ENCODE measurements around the gene MYLK2.

Gene MYLK2

DNA sequence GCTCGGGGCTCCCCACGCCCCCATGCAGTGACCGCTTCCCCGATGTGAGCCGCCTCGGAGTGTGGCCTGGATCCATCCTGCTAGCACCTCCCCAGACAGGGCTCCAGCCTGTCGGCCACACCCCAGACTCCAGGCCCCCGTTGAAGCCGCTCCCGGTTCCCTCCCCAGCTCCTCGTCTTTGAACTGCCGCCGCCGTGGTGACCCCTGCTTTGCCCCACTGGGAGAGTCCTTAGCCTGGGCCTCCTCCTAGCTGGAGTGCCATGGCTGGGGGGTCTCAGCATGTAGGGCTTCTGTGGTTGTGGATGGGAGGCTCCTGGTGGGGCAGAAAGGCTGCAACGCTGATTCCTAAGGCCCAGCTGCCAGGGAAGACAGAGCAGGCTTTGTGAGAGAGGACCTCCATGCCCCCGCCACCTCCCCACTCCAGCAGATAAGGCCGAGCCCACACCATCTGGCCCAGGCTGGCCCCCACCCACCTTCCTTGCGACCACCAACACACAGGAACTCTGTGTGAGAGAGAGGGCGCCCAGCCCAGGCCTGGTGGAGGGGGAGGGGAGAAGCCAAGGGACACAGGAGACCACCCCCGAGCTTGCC lies 14.9 kb downstream of the MYLK2 start:
- no peak for DNase-seq
- Histone ChIP-seq H3K27ac (ENCODE audit: insufficient read depth, low read length, poor library complexity, severe bottlenecking) (no peak overlapping the region), H3K9me3 (ENCODE audit: control insufficient read depth, low read length) (no peaks in the 10 kb centered on the region), H3K36me3 (ENCODE audit: control insufficient read depth, insufficient read depth, low read length) (no peaks in the 10 kb centered on the region), H3K4me3 (ENCODE audit: insufficient read depth, low read depth, low read length, poor library complexity, severe bottlenecking) (no peak overlapping the region), H3K4me1 (ENCODE audit: control insufficient read depth, insufficient read depth, low read length, poor library complexity, severe bottlenecking) (no peaks in the 10 kb centered on the region), H3K27me3 (replicated peaks; ENCODE audit: control insufficient read depth, insufficient read depth, low read length, poor library complexity, severe bottlenecking) (no peaks in the 10 kb centered on the region)

DNA sequence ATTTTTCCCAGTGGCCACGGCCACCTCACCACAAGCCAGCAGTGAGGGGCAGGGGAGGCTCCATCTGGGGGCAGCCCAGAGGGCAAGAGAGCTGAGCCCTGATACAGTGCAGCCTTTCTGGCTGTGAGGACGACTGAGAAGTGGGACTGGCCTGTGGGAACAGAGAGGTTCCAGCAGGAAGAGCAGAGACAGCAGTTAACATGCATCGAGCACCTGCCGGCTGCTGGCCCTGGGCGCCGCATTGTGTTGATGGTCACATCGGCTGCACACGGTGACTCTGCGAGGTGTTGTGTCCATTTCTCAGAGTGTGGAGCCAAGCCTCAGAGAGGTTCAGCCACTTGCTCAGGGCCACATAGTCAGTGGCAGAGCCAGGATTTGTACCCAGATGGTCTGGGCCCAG lies 16.4 kb downstream of the MYLK2 start:
- no peaks in the 10 kb centered on the region for H3K4me1 ChIP-seq (ENCODE audit: control insufficient read depth, insufficient read depth, low read length, poor library complexity, severe bottlenecking)
- H3K36me3 ChIP-seq (ENCODE audit: control insufficient read depth, insufficient read depth, low read length): no peaks in the 10 kb centered on the region
- no peaks in the 10 kb centered on the region for H3K27me3 ChIP-seq (replicated peaks; ENCODE audit: control insufficient read depth, insufficient read depth, low read length, poor library complexity, severe bottlenecking)
- no peak for DNase-seq
- H3K9me3 ChIP-seq (ENCODE audit: control insufficient read depth, low read length): no peaks in the 10 kb centered on the region
- no peak overlapping the region for H3K27ac ChIP-seq (ENCODE audit: insufficient read depth, low read length, poor library complexity, severe bottlenecking)
- H3K4me3 ChIP-seq (ENCODE audit: insufficient read depth, low read depth, low read length, poor library complexity, severe bottlenecking): no peak overlapping the region

DNA sequence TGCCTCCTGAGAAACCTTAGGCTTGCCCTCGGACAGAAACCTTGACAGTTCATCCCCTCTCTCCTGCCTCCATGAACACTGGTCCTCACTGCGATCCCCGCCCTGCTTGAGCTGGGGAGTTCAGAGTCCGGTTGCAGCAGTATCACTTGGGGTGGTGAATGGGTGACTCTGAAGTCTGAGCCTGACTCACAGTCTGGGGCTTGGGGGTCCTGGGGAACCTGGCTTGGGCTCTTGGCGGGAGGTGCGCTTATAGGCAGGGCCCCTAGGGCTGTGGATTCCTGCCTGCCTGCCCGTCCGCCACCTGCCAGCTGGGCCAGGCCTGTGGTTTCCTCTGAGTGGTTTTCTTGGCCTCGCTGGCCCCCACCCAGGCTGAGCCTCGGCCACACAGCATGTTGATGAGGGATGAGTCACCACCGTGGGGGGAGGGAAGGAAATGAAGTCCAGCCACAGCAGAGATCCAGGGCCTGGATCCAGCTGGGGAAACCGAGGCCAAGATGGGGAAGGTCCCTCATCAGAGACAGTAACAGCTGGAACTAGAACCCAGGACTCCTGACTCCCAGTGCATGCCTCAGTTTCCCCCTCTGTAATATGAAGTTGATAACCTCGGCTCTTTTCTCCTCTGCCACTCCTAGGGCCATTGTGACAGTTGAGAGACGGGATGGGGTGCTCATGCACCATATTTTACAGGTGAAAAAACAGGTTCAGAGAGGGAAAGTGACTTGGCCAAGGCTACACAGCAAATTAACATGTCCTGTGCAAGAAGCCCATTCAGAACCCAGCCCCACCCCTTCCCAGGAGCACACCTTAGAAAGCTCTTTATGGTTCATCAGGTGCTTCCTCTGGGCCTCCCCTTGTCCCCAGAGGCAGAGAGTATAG lies 17.1 kb downstream of the MYLK2 start:
- Histone ChIP-seq H3K27ac (ENCODE audit: insufficient read depth, low read length, poor library complexity, severe bottlenecking) (no peak overlapping the region), H3K4me3 (ENCODE audit: insufficient read depth, low read depth, low read length, poor library complexity, severe bottlenecking) (no peak overlapping the region), H3K36me3 (ENCODE audit: control insufficient read depth, insufficient read depth, low read length) (no peaks in the 10 kb centered on the region), H3K4me1 (ENCODE audit: control insufficient read depth, insufficient read depth, low read length, poor library complexity, severe bottlenecking) (no peaks in the 10 kb centered on the region), H3K9me3 (ENCODE audit: control insufficient read depth, low read length) (no peaks in the 10 kb centered on the region), H3K27me3 (replicated peaks; ENCODE audit: control insufficient read depth, insufficient read depth, low read length, poor library complexity, severe bottlenecking) (no peaks in the 10 kb centered on the region)
- no peak for DNase-seq

DNA sequence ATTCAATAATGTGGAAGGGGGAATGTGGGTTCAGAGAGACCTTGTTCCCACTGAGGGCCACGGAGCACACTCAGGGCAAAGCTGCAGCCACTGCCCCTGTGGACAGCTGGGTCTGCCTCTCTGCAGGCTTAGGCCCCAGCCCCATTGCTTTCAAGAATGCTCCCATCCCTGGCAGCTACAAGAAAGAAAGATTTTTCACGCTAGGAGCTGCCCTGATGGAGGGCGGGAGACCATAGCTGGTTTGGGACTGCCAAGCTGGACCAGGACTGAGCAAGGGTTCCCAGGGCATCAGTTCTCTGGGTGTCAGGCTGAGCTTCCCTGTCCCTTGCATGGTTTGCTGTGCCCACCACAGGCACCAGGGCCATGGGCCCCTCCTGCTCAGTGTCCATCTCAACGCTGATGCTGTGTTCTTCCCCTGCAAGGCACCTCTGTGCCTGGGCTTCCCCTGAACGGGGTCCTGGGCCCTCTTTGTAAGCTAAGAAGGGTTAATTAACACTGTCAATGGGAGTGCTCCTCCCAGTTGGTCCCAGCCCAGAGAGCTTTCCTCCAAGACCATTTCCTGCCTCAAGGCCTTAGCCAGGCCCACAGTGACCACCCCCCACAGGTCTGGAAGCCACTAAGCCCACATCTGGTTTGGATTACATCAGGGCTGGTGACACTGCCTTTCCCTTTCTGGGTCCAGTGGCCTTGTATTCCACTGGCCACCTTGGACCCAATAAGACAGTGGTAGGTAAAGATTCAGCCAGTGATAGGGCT lies 17.9 kb downstream of the MYLK2 start:
- H3K4me1 ChIP-seq (ENCODE audit: control insufficient read depth, insufficient read depth, low read length, poor library complexity, severe bottlenecking): no peaks in the 10 kb centered on the region
- no peaks in the 10 kb centered on the region for H3K9me3 ChIP-seq (ENCODE audit: control insufficient read depth, low read length)
- H3K27ac ChIP-seq (ENCODE audit: insufficient read depth, low read length, poor library complexity, severe bottlenecking): no peak overlapping the region
- no peaks in the 10 kb centered on the region for H3K27me3 ChIP-seq (replicated peaks; ENCODE audit: control insufficient read depth, insufficient read depth, low read length, poor library complexity, severe bottlenecking)
- no peak for DNase-seq
- H3K4me3 ChIP-seq (ENCODE audit: insufficient read depth, low read depth, low read length, poor library complexity, severe bottlenecking): no peak overlapping the region
- H3K36me3 ChIP-seq (ENCODE audit: control insufficient read depth, insufficient read depth, low read length): no peaks in the 10 kb centered on the region

DNA sequence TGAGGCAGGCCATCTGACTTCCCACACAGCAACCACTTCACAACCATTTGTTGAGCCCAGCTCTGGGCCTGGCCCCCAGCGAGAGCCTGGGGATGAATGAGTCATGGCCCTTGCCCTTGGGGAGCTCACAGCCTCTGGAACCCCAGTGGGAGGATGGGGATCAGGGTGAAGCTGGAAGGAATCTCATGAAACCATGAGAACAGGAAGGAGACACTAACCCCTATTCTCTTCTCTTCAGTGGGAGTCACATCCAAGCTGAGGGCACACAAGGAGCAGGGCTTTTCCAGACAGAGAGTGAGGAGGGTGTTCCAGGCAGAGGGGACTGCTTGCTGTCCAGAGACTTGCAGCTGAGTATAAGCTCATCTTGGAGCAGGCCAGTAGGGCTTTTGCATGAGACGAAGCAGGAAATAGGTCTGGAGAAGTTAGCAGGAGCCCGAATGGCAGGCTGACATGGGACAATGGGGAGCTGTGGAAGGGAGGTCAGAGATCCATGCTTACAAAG lies 18.8 kb downstream of the MYLK2 start:
- Histone ChIP-seq H3K27ac (ENCODE audit: insufficient read depth, low read length, poor library complexity, severe bottlenecking) (no peak overlapping the region), H3K9me3 (ENCODE audit: control insufficient read depth, low read length) (no peaks in the 10 kb centered on the region), H3K4me3 (ENCODE audit: insufficient read depth, low read depth, low read length, poor library complexity, severe bottlenecking) (no peak overlapping the region), H3K27me3 (replicated peaks; ENCODE audit: control insufficient read depth, insufficient read depth, low read length, poor library complexity, severe bottlenecking) (no peaks in the 10 kb centered on the region), H3K36me3 (ENCODE audit: control insufficient read depth, insufficient read depth, low read length) (no peaks in the 10 kb centered on the region), H3K4me1 (ENCODE audit: control insufficient read depth, insufficient read depth, low read length, poor library complexity, severe bottlenecking) (no peaks in the 10 kb centered on the region)
- DNase-seq: no peak

DNA sequence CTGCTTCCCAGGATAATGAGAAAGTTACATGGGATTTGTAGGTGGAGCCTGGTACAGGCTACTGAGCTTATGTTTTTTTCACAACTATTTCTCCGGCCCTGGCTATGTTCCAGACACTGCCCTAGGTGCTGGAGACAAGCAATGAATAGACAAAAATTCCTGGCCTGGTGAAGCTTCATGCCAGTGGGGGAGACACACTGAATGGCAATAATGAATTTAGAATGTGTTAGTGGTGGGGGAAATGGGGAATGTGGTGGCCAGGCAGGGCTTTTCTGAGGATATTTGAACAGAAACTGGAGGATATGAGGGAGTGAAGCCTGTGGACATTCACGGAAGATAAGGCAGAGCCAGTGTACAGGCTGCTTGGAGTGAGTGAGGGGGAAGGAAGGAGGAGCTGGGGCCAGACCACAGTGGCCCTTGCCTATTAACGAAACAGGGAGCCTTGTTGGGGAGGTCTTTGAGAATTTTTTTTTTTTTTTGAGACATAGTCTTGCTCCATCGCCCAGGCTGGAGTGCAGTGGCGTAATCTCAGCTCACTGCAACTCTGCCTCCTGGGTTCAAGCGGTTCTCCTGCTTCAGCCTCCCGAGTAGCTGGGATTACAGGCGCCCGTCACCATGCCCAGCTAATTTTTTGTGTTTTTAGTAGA lies 19.6 kb downstream of the MYLK2 start:
- no peak for DNase-seq
- H3K27ac ChIP-seq (ENCODE audit: insufficient read depth, low read length, poor library complexity, severe bottlenecking): no peak overlapping the region
- no peaks in the 10 kb centered on the region for H3K4me1 ChIP-seq (ENCODE audit: control insufficient read depth, insufficient read depth, low read length, poor library complexity, severe bottlenecking)

DNA sequence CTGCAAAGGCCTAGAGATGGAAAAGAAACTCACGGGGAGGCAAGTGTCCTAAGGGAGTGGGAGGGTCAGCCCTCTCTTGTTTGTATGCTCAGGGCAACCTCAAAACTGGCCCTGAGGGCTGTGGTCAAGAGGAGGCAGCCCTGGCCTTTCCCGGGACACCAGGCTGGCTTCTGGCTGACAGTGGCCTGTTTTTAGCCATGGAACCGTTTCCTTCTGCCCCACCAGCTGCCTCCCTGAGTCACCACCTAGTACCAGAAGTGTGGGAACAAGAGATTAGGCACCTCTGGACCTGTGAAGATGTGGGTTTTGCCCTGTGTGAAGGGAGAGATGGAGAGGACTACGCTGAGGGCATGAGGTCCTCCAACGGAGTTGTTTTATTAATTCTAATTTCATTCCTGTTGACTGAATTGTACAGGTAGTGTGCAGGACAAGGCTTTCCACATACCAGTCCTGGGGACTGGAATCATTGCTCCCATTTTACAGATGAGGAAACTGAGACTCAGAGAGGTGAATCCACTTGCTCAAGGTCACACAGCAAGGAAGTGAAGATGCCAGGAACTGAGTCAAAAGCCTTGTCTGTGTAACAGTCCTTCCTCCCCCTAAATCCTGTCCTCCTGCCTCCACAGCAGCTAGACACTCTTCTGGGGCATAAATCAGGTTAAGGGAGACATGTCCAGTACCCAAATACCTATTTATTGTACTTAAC lies 20.8 kb downstream of the MYLK2 start:
- no peak for DNase-seq
- no peaks in the 10 kb centered on the region for H3K27me3 ChIP-seq (replicated peaks; ENCODE audit: control insufficient read depth, insufficient read depth, low read length, poor library complexity, severe bottlenecking)
- no peaks in the 10 kb centered on the region for H3K4me1 ChIP-seq (ENCODE audit: control insufficient read depth, insufficient read depth, low read length, poor library complexity, severe bottlenecking)
- H3K27ac ChIP-seq (ENCODE audit: insufficient read depth, low read length, poor library complexity, severe bottlenecking): no peak overlapping the region
- H3K4me3 ChIP-seq (ENCODE audit: insufficient read depth, low read depth, low read length, poor library complexity, severe bottlenecking): no peak overlapping the region
- no peaks in the 10 kb centered on the region for H3K9me3 ChIP-seq (ENCODE audit: control insufficient read depth, low read length)
- no peaks in the 10 kb centered on the region for H3K36me3 ChIP-seq (ENCODE audit: control insufficient read depth, insufficient read depth, low read length)

More for the DNA sequence above, 19.6 kb downstream of the MYLK2 start:
- Histone ChIP-seq H3K9me3 (ENCODE audit: control insufficient read depth, low read length) (no peaks in the 10 kb centered on the region), H3K36me3 (ENCODE audit: control insufficient read depth, insufficient read depth, low read length) (no peaks in the 10 kb centered on the region), H3K4me3 (ENCODE audit: insufficient read depth, low read depth, low read length, poor library complexity, severe bottlenecking) (no peak overlapping the region), H3K27me3 (replicated peaks; ENCODE audit: control insufficient read depth, insufficient read depth, low read length, poor library complexity, severe bottlenecking) (no peaks in the 10 kb centered on the region)

DNA sequence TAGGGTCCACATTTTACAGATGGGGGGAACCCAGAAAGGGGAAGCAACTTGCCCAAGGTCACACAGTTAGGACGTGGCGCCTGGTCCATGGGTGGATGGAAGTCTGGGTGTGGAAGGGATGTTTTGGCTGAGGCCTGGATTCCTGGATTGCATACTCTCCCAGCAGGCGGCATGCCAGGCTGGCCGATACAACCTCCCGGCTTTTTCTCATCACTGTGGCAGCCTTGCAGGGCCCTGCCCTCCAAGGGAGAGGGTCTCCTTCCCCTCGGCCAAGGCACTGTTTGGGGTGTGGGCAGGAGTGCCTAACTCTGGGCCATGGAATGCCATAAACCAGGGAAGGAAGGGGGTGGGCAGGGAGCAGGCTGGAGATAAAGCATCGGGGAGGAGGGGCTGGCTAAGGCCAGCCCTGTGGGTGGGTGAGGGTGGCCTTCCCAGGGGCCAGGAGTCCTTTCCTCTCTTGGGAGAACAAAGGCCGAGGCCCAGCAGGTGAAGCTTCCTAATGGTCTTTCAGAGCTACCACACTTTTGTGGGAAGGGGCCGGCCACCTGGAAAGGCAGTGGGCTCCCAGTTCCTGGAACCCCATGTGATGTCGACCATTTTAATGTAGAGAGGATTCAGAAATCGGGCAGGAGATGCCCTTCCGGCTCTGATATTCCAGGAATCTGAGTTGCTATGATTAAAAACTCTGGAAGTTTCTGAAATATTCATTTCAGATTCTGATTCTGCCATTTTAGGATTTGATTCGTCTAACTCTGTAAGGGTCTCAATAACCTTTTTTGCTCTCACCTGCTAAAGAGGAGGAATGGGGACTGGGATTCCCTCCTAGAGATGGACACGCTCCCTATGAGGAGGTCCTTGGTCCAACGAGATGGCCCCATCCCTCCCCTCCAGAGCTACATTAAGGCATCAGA lies 22.0 kb downstream of the MYLK2 start:
- no peaks in the 10 kb centered on the region for H3K36me3 ChIP-seq (ENCODE audit: control insufficient read depth, insufficient read depth, low read length)
- no peaks in the 10 kb centered on the region for H3K4me1 ChIP-seq (ENCODE audit: control insufficient read depth, insufficient read depth, low read length, poor library complexity, severe bottlenecking)
- H3K27ac ChIP-seq (ENCODE audit: insufficient read depth, low read length, poor library complexity, severe bottlenecking): no peak overlapping the region
- H3K4me3 ChIP-seq (ENCODE audit: insufficient read depth, low read depth, low read length, poor library complexity, severe bottlenecking): no peak overlapping the region
- H3K9me3 ChIP-seq (ENCODE audit: control insufficient read depth, low read length): no peaks in the 10 kb centered on the region
- no peak for DNase-seq
- no peaks in the 10 kb centered on the region for H3K27me3 ChIP-seq (replicated peaks; ENCODE audit: control insufficient read depth, insufficient read depth, low read length, poor library complexity, severe bottlenecking)

DNA sequence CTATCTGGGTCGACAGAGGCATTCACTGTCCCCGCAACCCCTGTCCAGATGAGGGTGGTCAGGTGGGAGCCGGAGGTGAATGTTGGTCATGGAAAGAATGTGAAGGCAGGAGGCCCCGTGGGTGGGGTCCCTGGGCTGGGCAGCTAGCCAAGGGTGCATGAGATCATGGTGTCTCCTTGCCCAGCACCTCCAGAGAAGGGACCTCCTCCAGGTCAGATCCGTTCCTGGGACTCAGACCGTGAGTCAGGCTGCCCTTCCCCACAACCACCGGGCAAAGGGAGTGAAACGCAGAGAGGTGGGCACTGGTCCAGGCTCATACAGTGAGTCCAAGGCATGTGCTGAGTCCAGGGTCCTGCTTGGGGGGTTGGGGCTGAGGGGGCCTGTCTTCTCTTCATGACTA lies 22.8 kb downstream of the MYLK2 start:
- Histone ChIP-seq H3K36me3 (ENCODE audit: control insufficient read depth, insufficient read depth, low read length) (no peaks in the 10 kb centered on the region), H3K9me3 (ENCODE audit: control insufficient read depth, low read length) (no peaks in the 10 kb centered on the region), H3K4me1 (ENCODE audit: control insufficient read depth, insufficient read depth, low read length, poor library complexity, severe bottlenecking) (no peaks in the 10 kb centered on the region), H3K4me3 (ENCODE audit: insufficient read depth, low read depth, low read length, poor library complexity, severe bottlenecking) (no peak overlapping the region), H3K27ac (ENCODE audit: insufficient read depth, low read length, poor library complexity, severe bottlenecking) (no peak overlapping the region), H3K27me3 (replicated peaks; ENCODE audit: control insufficient read depth, insufficient read depth, low read length, poor library complexity, severe bottlenecking) (no peaks in the 10 kb centered on the region)
- no peak for DNase-seq
